Loucy (cell line): ENCODE measurements around the gene PITPNB.

Experiments
- EZH2phosphoT487 ChIP-seq: fragments of 200-600 bp; IDR thresholded peaks from 2 replicates; pipeline ENCODE4 v1.6.1; 2018; ENCODE audit warnings: antibody characterized with exemption, mild to moderate bottlenecking, moderate library complexity, borderline replicate concordance
- TF ChIP-seq, protein P1 (sequence below): fragments of 200-600 bp; sonication (generic); conservative IDR thresholded peaks from 2 replicates; pipeline ENCODE4 v1.5.1; 2014; ENCODE audit warnings: mild to moderate bottlenecking, antibody characterized with exemption, low read length

DNA sequence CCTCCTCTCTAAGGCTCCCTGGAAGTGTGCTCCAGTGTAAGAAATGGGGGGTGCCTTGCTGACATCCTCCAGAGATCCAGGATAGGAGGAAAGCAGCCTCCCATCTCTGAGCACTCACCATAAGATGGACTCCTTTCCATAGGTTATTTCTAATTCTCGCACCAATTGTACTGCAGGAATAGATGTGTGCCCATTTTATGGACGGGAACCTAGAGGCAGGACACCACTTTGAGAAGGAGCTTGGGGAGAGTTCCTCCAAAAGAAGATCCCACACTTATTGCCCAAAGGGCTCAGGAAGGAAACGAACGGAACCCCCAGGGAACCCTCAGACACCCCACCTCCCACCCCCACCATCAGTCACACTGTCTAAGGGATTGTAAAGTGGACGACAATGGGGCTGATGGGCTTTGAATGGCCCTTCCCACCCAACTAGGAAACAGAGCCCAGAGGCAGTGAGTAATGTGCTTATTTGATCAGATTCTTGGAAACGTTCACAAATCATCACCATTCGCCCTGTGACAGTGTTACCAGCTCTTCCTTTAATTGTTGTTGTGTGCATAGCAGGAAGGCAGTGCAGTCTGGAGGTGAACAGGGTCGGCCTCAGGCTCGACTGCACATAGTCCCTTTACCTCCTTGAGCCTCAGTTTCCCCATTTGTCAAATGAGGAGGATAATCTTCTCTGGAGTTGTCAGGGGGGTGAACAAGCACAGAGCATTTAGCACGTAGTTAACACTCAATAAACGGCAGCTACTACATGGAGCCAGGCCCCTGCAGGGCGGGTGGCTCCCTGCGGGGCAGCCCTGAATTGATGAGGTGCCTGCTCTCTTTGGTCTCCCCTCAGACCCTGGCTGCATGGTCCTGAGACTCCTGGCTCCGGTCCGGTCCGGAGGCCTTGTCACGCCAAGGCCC, 109.1 kb downstream of the PITPNB start:
- TF ChIP-seq, protein P1, sequence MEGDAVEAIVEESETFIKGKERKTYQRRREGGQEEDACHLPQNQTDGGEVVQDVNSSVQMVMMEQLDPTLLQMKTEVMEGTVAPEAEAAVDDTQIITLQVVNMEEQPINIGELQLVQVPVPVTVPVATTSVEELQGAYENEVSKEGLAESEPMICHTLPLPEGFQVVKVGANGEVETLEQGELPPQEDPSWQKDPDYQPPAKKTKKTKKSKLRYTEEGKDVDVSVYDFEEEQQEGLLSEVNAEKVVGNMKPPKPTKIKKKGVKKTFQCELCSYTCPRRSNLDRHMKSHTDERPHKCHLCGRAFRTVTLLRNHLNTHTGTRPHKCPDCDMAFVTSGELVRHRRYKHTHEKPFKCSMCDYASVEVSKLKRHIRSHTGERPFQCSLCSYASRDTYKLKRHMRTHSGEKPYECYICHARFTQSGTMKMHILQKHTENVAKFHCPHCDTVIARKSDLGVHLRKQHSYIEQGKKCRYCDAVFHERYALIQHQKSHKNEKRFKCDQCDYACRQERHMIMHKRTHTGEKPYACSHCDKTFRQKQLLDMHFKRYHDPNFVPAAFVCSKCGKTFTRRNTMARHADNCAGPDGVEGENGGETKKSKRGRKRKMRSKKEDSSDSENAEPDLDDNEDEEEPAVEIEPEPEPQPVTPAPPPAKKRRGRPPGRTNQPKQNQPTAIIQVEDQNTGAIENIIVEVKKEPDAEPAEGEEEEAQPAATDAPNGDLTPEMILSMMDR, result no peak
- TF ChIP-seq EZH2phosphoT487, result no peak
